Smooth muscle cell of bladder (primary cell): Measurements from ENCODE around the gene POU6F1. TPM values are rescaled to one million over a fixed set of nuclear protein-coding genes. Genes with fewer than 3 reads are reported as not detected.

ENCODE experiments used
- total RNA-seq: library from RNA; depleted of rRNA; stranded (reverse); fragments of >200 nt; gene quantifications from 2 replicates; pipeline ENCODE4 v1.2.3, GENCODE V29; 2014

Gene POU6F1
- total RNA-seq: 1.1 and 1.8 TPM in 2 replicates

GRCh38 chr12:51217968-51218606 is at the start of gene POU6F1:
POU6F1 (minus strand) TSS chr12:51218062; CDS start chr12:51206836, 11,226 bp downstream.

GRCh38 chr12:51238510-51239334 is 20.9 kb upstream of the POU6F1 start, which contains the start of gene DAZAP2:
DAZAP2 (plus strand) TSS chr12:51238826; CDS start chr12:51238908, 82 bp downstream.

DNA sequence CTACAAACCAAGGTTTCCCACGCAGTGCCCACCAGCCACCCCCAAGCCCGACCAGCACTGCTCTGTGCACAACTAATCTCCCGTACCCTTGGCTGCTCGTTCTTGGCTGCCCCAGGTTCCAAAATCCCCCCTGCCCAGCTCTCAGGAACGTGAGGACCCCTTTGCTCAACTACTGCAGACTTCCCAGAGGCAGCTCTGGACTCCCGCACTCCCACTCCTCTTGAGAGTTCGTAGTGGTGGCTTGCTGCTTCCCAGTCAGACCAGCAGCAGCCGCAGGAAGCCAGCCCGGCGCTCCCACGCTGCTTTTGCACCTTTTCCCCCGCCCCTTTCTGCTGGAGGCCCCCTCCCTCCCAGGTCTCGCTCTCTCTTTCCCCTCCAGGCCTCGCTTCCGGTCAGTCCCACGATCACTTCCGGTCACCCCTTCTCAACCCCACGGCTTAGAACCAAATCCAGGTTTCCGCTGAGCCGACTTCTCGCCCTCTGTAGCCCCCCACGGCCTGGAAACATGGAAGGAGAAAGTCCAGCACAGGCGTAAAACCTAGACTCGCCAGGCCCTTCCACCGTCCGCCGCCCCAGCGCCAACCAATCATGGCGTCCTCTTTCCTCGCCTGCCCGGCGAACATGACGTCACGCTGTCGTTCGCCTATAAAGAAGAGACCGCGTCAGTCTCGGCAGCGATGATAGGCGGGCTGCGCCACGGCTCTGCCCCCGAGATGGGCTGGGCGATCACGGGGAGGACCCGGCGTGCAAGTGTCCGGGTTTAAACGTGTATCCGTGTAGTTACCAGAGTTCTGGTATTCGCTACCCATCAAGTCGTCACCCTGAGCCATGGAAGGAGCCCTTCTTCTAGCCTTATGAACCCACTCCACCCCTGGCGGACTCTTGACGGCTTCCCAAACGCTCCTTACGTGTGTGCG is 45.1 kb downstream of the POU6F1 start, which contains the start of gene TFCP2:
Gene TFCP2, minus strand, starts transcription at position 621 of the 917 bp plus-strand sequence. CDS start 713 bp downstream, outside the sequence.

Other genes with a start within 250 kb of the POU6F1 start
- gene SLC11A2, start 191.7 kb downstream of the POU6F1 start, total RNA-seq: 67.4 and 75.1 TPM in 2 replicates
- gene LETMD1, start 169.7 kb downstream of the POU6F1 start, total RNA-seq: 53.6 and 58.4 TPM in 2 replicates
- gene CSRNP2, start 134.5 kb downstream of the POU6F1 start, total RNA-seq: 9.4 and 15.0 TPM in 2 replicates
- 5.8 and 8.0 TPM in 2 replicates for gene TFCP2, start 44.9 kb downstream of the POU6F1 start, total RNA-seq
- gene DAZAP2, start 20.8 kb upstream of the POU6F1 start, total RNA-seq: 53.8 and 54.2 TPM in 2 replicates
- gene SMAGP, start 52.4 kb upstream of the POU6F1 start, total RNA-seq: 2.0 and 2.6 TPM in 2 replicates
- gene BIN2, start 106.1 kb upstream of the POU6F1 start, total RNA-seq: not detected in 2 replicates
- not detected in 2 replicates for gene CELA1, start 128.6 kb upstream of the POU6F1 start, total RNA-seq
- 1.4 and 1.5 TPM in 2 replicates for gene GALNT6, start 173.3 kb upstream of the POU6F1 start, total RNA-seq
- 0.18 and 0.28 TPM in 2 replicates for gene SLC4A8, start 206.8 kb upstream of the POU6F1 start, total RNA-seq